Stimulated activated CD4-positive, alpha-beta T cell treated with anti-CD3 and anti-CD28 coated beads, Interleukin-1b, Interleukin-23, amount 100 ng/mL, for 1 hour (primary cell): ENCODE data around the gene ITSN1.

Experiments
- DNase-seq, 2 donors: peaks; one replicate each; pipeline ENCODE4 v3.0.0-alpha.2; 2020; ENCODE audit warnings: low read depth in 2 of 2

The ITSN1 gene

DNA sequence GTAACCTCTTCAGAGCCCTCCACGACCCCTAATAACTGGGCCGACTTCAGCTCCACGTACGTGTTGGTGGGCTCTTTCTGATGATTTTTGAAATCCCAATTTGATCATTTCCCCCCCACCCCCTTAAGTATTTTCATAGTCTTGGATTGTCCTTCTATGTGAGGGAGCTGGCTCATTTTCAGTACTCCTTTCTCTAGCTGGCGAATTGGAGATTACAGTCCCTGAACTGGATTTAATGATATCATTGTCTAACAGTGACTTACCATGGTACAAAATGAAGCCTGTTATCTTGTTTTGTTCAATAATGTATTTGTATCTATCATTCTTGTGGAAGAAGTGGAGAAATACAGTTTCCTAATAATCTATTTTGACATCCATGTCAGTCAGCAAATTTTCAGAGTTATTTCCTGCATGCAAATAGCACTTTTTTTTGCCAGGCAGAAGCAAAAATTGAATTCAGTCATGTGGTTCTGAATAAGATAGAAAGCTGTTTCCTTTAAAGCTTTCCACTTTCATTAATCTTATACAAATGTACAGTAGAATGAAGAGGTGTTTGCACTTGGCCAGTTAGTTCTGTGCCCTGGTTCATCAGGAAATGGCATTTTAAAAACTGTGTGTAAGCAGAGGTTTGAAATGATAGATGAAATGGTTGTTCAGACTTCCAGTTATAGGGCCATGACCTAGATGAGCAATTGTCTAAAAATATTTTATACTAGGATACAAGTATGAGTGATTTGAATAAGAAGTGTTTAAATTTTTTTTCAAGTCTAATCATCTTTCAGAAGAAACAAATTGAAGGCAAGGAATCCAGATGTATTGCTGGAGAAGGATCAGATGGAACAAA lies 169.1 kb downstream of the ITSN1 start:
- DNase-seq: no peak

DNA sequence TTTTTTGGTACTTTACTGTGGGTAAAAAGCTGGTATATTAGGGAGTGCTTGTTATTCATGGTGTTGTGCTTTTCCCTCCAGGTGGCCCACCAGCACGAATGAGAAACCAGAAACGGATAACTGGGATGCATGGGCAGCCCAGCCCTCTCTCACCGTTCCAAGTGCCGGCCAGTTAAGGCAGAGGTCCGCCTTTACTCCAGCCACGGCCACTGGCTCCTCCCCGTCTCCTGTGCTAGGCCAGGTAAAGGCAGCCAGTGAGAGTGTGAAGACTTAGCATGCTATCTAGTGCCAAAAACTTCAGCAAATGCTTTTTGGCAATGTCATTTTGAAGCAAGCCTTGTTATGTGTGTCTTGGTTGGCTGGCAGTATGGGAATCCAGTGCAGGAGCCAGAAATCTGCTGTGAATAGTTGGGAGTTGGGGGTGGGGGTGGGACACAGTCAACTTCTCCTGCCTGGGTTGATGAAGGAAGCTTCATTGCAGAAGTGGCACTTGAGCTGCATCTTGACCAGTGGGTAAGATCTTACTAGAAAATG lies 171.6 kb downstream of the ITSN1 start:
- DNase-seq: no peak

DNA sequence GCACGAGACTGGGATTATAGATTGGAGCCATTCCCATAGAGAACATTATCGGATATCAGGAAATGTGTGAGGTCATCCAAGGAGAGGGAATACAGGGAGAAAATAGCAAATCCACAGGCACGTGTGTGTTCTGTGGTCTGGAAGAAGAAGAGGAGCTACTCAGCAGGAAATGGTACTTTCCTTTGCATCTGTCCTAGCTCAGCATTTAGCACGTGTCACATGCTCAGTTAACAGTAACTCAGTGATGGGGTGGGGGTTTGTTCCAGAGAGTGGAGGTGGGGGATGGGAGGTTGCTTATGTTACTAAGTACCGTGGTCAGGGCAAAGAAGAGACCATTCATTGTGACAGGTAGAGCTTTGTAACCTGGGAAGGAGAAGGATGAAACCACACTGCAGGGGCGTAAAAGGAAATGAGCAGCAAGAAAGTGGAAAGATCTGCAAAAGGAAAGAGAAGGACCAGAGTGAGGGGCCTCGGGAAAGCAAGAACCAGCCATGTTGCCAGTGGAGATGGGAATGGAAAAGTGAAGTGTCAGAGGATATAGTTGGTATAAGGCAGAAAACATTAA lies 172.9 kb downstream of the ITSN1 start:
- no peak for DNase-seq

DNA sequence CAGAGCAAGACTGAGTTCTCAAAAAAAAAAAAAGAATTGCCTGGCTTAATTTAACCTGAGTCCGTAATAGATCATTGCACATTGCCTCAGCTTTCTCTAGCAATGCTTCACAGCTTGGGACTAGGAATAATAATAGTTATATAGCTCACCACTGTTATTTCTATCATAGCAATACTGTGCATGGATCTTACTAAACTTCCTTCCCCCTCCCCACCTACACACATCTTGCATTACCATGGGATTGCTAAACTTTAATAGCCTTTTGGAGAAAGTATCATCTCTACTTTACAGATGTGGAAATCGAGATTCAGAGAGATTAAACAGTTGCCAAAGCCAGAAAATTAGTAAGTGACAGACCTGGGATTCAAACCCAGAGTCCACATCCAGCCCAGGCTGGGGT lies 173.9 kb downstream of the ITSN1 start:
- DNase-seq: no peak

DNA sequence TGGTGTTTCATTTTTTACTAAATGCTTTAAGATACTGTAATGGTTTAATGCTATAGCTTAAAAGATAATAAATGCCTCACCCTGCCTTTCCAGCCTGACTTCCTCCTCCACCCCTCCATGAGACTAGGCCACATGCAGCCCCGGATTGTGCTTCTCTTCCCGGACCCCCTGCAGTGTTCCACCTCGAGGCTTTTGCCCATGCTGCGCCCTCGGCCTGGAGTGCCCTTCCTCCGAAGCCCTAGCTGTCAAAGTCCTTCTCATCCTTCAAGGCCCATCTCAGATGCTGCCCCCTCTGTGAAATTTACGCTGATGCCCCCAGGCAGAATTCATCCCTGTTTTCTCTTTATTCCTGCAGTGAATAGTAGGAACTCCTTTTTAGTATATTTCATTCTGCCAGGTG lies 174.8 kb downstream of the ITSN1 start:
- DNase-seq: no peak

DNA sequence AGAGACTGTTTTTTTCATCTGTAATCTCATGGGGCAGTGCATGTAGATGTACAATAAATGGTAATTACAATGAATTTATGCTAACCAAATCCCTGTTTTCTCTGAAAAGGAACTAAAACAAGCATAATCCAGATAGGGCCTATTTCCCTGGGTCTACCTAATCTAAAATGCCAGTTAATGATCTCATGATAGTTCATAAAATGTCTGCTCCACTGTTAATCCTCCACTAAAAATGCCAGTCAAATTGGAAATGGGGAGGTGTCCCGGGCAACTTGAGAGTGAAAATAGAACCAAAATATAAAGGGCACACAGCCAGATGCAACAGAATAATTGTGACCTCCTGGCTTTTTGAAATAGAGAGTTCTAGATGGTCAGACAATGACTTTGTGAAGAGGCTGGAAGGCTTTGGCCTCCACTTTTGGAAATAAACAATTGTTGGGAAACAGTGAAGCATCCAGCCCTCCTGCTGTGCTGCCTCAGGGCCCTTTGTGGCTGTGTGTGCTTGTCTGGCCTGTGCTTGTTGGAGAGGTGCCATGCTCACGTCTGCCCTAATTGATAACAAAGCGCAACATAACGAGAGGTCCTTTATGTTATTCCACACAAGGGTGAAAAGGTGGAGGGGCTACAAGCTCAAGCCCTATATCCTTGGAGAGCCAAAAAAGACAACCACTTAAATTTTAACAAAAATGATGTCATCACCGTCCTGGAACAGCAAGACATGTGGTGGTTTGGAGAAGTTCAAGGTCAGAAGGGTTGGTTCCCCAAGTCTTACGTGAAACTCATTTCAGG lies 175.6 kb downstream of the ITSN1 start:
- no peak for DNase-seq

DNA sequence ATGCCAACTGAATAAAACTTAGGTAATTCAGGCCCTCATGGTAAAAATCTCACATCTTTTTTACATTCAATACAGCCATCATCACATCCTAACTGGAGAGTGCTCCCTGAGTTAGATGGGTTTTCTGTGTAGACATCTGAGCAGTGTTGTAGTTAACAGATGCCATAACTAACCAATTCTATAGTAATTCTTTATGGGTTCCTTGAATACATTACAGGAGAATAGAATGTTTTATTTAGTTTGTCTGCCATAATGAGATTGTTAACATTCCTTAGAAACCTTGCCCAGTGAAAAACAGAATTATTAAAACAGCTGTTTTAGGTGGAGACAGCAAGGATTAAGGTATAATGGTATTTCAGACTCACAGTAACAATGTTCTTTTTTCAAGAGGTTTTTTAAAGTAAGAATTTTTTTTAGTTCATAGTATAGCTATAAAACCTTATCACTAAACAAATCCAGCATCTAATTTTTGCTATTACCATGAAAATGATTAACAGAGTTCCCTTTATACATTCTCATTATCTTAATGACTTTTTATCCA lies 178.0 kb downstream of the ITSN1 start:
- DNase-seq: no peak

DNA sequence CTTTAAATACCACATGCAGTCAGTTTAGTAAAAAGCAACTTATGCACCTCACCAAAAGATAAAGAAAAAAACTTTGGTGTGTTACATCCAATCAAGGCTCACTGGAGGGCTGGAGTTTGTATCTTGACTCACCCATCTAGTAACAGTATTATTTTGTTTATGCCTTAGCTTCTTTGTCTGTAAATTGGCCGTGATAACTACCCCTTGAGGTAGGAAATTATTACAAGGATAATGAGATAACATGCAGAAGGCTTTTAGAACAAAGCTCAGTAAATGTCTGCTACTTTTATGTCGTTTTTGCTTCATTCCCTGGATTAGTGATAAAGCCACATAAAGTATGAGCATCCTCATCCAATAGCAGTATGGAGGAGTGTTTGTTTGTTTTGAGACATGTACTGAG lies 178.5 kb downstream of the ITSN1 start:
- no peak for DNase-seq

DNA sequence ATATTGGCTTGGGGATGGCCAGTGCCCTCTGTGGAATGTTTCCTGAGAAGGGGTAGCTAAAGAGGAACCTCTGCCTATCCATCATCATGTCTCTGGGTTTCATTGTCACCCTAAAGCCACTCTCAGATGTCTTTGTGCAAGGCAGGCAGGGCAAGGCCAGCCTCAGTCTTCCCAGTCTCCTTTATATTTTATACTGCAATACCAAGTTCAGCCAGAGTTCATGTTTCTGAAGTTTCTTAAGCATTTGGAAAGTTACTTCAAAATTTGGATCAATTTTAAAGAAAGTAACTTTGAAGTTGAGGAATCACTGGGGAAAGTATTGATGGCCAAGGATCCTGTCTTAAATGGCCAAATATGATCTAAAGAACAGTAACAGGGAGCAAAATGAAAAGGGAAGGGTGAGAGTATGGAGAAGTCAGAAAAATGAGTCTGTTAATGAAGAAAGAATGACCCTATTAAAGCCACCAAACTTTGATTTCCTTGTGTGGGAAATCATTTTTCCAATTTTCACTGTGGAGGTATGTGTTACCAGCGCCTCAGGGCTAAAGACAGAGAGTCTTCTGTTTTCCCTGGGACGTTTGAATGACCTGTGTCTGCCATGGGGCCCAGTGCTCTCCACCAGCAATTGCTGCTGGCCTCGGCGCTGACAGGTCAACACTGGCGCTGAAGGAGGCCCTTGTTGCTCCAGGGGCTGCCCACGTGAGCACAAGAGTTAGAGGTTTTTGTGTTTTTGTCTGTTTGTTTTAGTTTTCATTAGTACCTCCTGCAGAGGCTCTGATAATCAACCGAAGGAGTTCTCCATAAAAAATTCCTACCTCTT lies 179.4 kb downstream of the ITSN1 start:
- no peak for DNase-seq

DNA sequence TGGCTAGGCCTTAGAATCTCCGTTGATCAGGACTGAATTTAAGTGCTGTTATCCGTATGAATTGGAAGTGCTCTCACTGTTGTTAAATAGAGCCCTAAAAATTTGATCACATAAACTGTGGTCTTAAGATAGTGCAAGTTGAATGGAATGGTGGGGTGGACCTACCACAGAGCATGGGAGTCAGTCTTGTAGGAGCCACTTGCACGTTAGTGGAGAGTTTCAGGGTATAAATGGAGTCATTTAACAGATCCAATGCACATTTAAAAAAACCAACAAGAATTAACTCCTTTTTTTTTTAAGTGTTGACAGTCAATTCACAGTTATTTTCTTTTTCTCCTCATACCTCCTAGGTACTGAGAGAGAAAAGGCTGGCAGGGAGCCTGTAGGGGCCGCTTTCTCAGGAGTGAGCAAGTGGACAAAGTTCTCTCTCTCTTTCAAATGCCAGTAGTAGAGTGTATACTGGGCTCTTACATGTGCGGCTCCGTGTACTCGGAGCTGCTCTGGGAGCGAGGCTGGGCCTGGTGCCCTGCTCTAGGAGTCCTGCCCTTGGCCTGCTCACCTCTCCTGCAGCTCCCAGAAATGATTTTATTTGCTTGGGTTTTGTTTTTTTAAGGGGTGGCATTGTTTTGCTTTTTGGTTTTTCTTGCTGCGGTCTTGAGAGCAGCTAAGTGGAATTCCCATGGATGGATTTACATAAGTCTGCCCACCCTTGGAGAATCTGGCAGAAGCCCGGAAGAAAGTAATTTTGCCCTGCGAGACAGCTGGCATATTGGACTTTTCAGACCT lies 182.0 kb downstream of the ITSN1 start:
- no peak for DNase-seq

DNA sequence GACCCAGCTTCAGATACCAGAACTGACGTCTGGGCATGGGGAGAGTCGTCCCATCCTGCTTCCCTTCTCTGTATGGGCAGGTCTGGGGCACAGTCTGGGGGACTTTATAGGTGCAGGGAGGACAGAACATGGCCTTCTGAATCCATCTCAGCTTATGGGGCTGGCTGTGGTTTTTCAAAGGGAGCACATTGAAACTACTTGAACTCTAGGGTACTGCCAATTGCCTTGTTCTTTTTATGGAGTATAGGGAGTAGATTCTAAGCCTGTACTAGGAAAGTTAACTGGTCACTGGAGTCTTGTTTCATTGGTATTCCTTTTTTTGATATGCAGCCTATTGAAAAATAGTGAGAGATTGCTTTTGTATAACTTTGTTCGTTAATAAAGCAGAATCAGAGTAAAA lies 183.1 kb downstream of the ITSN1 start:
- DNase-seq: no peak

DNA sequence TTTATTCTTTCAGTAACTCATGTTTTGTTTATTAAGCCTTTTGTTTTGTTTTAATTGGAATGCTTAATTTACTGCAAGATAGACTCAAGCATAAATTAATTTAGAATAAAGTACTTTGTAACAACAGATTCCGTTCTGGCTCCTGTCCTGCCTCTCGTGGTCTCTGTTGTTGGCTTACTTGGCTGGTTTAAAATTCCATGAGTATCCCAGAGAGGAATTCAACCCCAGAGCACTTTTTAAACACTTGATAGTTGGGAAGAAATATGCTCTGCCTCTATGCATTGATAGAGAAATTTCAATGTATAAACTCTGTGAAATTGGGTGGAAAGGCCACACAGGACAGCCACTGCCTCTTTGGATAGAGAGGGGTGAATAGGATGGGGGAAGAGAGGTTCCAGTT lies 183.6 kb downstream of the ITSN1 start:
- DNase-seq: no peak

DNA sequence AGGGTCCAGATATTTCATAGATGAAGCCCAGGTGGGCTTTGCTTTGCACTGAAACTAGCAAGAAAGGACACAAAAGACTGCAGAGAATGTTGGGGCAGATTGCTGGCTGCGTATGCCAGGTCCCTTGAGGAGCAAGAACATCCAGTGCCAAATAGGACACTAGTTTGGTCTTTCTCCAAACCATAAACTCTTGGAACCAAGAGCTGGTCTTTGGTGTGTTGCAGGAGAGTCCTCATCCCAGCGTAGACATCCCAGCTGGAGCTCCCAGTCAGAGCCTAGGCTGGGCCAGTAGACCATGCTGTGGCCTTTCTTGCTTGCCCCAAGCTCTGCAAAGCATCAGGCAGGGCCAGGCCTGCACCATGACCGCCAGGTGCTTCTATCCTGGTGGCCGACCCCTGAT lies 185.8 kb downstream of the ITSN1 start:
- no peak for DNase-seq

DNA sequence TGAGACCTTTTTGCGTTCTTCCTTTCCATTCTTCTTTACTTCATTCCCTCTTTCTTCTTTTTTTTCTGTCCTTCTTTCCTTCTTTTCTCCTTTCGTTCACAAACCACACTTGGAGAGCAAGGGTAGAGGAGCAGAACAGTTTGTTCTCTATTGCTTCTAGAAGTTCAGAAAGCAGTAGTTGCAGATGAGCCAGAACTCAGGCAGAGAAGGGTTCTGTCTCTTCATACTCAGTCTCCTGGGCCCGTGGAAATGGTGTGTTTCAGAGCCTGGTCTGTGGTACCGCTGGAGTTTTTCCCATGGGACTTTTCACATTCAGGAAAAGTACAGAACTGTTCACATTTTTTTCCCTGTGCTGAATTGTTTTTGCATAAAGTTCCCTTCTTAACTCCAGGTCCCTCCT lies 186.3 kb downstream of the ITSN1 start:
- DNase-seq: no peak

DNA sequence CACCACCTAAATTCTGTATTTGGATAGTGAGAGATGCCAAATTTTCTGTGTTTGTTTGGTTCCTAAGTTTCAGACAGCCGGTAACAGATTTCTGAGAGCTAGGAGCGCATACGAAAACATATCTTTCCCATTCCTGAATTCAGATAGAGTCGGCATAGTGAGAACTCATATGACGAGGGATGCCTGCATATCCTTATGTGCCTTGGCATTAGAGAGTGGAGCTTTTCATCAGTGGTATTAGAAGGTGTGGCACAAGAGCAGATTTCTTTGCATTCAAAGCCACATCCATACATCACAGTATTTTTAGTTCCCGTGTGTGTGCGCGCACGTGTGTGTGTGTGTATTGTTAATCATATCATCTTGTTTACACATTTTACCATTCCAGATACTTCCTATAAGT lies 187.5 kb downstream of the ITSN1 start:
- no peak for DNase-seq

DNA sequence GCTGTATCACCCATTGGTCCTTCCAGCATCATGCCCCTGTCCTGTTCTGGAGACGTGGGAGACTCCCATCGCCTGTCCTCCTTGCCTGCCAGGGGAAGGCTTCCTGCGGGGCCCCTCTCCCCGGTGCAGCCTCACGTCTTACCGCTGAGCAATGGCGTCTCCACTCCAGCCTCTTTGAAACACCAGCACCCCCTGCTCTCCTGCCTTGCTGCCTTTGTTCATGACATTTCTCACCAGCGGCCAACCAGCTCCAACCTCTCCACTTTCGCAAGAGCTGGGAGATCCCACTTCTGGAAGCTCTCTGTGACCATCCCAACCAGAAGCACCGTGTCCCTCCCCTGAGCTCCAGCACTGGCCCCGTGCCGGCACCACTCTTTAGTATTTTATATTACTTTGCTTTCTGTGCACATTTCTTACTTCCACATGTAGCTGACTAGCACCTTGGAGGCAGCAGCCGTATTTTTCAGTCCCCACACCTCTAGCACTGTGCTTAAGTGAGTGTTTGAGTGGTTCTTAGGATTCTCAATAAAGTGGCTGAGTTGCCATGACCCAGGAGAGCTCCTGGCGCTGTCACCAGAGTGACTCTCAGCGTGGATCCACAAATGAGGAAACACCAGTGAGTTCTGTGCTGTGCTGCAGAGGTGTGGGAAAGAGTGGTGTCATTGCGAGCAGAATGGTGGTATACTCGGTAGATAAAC lies 189.8 kb downstream of the ITSN1 start:
- no peak for DNase-seq

DNA sequence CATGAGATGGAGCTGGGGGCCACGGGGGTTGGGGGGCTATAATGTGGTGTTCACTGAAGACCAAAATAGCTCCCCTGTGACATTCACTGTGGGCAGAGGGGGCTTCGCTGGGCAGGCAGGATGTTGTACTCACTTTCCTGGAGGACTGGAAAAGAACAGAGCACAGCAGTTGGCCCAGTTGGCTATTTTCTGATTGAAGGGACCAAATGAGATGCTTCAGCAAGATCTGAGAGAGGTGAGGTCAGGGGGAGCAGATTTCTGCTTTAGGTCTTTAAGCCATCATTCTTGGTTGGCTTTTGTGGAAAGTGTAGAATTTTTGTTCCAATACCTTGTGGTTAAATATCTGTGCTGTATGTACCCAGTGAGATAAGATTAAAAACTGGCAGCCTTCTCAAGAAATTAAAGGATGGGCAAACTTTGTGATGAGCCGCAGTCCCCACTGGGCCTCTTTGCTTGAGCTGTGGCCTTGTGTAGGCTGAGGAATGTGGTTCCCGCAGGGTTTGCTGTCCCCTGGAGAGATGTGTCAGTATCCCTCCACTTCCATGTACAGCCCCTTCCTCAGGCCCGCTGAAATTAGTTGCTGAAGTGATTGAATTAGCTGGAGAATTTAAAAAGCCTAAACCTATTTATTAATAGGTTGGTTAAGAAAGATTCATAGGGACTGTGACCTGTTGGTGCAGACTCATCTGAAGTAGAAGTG lies 192.7 kb downstream of the ITSN1 start:
- no peak for DNase-seq

DNA sequence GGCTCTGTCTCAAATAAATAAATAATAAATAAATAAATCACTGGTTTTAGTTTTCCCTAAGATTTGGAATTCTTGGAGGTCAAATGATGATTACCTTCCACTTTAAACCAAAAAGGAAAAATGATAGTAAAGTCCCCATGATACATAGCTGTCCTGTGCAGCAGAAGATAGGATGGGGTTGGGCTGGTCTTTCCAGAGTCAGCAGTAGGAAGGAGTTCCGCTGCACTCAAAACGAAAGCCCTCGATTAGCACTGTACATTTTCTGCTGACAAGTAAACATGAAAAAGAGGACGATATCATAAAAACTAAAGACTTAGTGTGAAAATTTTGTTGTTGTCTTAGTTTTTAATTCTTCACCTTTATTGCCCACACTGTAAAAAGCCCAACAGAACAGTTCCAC lies 193.6 kb downstream of the ITSN1 start:
- DNase-seq: no peak

DNA sequence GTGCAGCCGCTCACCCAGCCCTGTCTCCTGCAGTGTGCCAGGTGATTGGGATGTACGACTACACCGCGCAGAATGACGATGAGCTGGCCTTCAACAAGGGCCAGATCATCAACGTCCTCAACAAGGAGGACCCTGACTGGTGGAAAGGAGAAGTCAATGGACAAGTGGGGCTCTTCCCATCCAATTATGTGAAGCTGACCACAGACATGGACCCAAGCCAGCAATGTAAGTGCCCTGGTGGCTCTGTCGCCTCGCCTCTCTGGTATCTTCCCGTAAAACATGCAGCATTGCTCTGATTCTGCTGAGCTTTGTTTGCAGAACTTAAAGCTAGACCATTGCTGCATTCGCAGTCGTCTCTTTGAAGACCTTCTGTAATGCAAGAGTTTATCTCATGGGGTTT lies 194.1 kb downstream of the ITSN1 start:
- DNase-seq: no peak
